CD4-positive, alpha-beta T cell treated with Interleukin-15 for 4 hours (primary cell): ENCODE measurements around the gene TEAD3.

Experiments
- DNase-seq: peaks from one replicate; pipeline ENCODE4 v3.0.0-alpha.2; 2020; ENCODE audit warnings: low spot score

The TEAD3 gene

DNA sequence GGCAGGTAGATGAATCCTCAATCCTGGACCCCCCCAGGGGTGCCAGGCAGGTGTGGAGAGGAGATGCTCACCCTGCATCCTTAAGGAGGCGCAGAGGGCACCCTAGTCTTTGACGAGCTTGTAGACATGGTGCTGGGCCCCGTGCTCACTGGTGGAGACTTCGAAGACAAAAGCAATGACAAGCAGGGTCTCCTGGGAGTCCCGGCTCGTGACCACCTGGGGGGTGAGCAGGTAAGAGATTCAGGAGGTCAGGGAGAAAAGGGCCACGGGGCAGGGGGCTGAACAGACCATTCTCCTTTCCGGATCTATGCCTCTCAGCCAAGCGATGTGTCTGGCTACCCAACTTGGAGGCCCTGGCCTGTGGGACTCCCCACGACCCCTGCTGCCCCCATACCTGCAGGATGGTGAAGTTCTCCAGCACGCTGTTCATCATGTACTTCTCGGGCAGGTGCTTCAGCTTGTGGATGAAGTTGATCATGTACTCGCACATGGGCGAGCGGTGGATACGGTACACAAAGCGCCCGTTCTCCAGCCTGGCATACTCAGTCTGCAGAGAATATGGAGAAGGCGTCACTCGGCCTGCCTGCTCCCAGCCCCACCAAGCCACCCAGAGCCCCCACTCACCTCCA lies 21.8 kb downstream of the TEAD3 start:
- no peak for DNase-seq

DNA sequence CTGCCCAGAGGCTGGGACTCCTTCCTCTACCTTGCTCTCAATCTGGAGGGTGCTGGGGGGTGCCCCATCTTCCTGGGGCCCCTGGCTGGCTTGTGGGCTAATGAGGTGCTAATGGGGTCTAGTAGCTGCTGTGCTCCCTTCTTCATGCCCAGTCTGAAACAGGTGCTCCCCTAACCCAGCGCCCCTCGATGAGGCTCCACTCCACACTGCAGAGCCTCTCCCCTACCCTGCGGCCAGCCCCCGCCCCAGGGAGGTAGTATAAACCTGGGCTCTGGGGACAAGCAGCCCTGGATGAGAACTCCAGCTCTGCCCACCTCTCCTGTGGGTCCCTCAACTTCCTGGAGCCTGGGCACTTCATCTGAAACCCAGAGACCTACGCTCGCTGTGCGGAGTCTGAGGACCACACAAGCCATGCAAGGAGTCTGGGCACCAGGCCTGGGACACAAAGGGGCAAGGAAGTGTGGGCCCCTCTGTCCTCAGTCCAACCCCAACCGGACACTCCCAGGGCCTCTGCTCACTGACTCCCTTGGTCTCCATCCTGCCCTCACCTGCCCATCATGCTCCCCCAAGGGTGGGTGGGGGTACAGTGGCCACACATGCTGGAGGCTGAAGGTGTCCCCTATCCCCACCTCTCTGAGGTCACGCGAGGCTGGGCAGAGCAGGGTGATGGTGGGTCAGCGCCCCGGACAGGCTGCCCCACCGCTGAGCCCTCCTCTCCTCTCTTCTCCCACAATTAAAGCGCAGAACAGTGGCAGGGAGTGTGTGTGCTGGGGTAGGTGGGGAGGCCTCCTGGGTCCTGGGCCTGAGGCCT lies 22.5 kb downstream of the TEAD3 start:
- DNase-seq = no peak

DNA sequence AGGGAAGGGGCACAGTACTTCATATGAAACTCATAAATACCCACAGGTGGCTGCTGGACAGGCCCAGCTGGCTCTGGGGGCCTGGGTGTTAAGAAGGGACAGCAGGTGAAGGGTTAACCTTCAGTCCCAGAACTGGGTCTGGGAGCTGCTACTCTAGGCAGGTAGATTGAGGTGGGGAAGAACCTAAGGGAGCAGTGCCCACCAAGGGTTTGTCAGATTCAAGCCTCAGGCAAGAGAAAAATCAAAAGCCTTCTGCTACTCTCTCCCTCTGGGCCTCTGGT lies 23.1 kb downstream of the TEAD3 start:
- no peak for DNase-seq

DNA sequence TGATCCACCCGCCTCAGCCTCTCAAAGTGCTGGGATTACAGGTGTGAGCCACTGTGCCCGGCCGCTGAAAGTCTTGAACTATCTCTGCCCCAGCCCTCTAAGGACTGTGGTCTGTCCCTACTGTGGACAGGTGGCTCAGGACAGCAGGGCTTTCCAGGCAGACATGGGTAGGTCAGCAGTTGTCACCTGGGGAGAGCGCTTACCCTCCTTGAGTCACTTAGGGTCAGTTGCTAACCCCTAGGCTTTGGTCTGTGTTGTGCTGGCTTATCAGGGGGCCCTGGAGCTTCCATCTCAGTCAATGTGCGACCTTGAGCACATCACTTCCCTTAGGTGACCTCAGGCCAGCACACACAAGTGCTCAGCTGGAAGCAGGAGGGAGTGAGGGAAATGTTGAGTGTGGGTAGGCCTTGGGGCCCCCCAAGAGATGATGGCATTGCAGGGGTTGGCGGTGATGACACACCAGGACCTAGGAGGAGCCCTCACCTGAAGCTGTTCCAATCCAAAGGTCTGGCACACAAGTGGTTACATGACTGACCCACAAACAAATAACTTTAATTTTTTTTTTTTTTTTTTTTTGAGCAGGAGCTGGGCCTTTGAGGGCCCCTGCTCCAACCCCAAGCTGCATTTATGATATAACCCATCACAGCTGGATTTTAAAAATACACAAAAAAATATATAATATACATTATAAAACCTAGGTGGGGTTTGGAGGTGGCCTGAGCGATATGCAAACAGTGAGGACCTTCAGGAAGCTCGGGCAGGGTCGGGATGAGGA lies 23.6 kb downstream of the TEAD3 start:
- no peak for DNase-seq

DNA sequence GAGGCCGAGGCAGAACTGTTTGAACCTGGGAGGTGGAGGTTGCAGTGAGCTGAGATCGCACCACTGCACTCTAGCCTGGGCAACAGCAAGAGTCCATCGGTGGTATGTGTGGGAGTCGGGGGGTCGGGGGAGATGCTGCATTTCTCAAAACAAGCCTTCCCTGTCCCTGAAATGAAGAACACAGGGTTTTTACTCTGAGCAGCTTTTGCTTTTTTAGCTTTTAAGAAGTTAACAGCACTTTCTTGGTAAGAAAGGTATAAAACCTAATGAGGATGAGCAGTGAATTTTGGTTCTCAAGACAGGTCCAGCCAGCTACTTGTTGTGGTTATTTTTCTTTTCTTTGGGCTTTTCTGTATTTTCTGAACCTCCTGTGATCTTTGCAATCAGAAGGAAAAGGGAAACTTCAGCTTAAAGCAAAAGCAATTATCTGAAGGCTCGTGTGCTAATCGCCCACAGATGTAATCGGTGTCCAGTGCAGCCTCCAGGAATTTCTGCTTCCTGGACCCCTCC lies 25.0 kb downstream of the TEAD3 start:
- DNase-seq = no peak

DNA sequence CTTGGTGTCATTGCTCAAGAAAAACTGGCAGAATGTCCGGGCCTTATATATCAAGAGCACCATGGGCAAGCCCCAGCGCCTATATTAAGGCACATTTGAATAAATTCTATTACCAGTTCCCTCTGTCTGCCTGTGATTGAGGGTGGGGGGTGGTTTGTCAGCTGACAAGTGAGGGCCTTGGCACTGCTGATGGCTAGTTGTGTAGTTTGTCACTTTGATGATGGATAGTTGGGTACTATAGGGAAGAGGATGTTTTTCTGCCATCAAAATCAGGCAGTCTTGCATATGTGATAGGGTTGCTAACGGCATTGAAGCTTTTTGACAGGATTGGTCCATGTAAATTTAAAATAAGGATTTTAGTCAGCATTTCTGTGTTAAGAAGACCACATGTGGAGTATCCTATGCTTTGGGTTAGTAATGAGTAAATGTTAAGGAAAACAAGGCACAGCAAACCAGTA lies 26.2 kb downstream of the TEAD3 start:
- no peak for DNase-seq

DNA sequence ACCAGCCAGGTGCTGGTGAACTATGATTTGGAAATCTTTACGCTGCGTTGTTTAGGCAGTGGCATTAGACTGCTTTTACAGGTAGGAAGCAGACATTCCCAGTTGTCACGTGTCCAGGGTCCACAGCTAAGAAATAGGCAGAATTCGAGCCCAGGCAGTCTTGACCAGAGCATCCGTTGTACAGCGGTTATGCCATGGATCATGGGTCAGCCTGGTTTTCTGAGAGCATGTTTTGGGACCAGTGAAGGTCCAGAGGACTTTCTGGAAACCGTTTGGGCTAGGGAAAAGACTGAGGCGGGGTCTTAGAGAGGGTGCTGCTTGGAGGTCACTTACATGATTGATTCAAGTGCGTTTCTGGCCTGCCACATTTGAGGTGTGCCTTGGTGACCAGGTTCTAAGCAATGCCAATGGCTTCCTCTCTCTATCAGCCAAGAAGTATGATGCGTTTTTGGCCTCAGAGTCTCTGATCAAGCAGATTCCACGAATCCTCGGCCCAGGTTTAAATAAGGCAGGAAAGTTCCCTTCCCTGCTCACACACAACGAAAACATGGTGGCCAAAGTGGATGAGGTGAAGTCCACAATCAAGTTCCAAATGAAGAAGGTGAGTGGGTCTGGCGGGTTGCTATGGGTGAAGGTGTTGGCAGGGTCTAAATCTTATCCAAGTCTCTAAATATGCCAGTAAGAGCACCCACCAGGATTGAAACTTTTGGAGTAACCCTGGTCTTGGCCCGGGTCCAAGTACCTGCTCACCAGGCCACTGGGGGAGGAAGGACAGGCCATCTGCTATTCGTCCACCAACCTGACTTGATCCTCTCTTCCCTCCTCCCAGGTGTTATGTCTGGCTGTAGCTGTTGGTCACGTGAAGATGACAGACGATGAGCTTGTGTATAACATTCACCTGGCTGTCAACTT lies 26.9 kb downstream of the TEAD3 start:
- no peak for DNase-seq

DNA sequence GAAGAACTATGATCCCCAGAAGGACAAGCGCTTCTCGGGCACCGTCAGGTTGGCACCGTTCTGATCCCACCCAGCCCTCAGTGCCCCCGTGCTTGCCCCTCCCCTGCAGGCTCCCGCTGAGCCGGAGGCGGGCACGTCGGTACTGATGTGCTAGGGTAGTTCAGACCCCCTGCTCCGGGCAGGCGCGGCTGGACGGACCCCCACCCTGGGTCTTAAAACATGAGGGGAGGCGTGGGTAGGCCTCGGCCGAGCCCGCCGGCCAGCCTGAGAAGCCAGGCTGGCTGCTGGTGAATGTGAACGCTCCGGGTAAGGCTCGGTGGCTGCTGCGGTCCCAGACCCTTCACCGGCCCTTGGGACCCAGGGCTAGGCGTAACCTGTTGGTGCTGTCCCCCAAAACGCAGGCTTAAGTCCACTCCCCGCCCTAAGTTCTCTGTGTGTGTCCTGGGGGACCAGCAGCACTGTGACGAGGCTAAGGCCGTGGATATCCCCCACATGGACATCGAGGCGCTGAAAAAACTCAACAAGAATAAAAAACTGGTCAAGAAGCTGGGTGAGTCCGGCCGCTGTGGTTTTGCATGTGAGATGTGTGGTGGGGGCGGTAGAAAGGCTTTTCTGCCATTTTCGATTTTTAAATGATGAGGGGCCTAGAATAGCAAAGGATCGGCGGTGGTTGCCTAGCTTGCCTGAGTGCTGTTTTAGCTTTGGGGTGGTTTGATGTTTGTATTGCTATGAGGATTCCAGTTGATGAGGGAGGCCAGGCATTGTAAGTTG lies 27.7 kb downstream of the TEAD3 start:
- DNase-seq = no peak

DNA sequence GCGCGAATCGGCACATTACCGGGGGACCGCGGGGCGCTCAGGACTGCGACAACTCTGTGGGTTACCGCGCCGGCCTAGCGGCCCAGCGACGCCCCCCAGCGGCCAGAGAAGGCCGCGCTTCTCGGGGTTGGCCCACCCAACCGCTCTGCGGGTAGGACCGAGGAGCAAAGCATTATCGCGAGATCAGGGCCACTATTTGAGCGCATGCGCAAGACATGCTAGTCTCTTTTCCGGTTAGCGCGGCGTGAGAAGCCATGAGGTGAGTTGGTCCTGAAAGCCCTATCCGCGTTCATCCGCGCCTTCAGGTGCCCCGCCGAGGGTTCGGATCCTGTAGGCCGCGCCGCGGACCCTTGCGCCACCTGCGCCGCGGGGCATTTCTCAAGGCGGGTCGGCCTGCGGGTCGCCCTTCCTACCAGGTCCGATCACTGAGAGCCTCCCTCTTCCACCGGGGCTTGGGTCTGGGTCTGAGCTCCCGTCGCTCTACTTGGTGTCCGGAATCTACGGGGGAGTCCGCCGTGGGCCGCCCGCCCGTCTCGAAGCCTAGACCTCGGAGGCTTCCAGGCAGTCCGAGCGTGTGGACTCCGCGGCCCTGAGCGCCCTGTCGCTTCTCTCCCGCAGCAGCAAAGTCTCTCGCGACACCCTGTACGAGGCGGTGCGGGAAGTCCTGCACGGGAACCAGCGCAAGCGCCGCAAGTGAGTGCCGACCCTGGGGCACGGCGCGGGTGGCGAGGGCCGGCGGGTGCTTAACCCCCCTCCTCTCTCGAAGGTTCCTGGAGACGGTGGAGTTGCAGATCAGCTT lies 28.5 kb downstream of the TEAD3 start, which contains the start of gene RPL10A:
Gene RPL10A, plus strand, starts transcription at position 221 of the 799 bp plus-strand sequence. Its CDS starts 34 bp downstream, at position 255.
- DNase-seq = peak; percentile 98

DNA sequence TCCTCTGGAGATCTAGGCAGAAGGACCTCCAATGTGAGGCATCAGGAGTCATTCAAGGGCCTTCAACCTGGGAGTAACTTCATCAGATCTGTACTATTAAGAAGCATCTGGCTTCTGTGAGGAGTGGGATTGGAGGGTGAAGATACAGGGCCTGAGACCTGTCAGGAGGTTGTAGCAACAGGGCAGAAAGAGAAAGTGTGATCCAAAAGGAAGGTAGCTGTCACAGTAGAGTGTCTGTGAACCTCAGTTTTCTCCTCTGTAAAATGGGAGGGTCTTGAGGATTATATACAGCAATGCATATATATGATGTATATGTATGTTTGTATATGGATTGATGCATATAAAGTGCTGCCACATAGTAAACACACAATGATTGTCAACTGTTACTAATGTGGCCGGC lies 31.2 kb downstream of the TEAD3 start:
- no peak for DNase-seq

DNA sequence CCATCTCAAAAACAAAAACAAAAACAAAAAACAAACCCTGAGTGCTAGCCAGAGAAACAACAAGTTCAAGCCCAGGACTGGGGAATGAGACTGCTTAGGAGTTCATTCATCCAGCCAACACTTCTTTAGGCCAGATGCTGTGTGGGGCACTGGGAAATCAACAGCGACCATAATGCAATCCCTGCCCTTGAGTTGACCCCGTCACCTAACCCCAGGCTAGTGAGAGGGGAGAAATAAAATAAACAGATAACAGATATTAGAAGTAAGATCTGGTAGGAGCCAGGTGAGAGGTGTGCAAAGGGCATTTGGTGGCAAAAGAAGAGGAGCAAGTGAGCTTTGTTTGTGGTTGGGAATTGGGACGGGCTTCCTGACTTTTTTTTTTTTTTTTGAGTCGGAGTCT lies 33.6 kb downstream of the TEAD3 start:
- no peak for DNase-seq

DNA sequence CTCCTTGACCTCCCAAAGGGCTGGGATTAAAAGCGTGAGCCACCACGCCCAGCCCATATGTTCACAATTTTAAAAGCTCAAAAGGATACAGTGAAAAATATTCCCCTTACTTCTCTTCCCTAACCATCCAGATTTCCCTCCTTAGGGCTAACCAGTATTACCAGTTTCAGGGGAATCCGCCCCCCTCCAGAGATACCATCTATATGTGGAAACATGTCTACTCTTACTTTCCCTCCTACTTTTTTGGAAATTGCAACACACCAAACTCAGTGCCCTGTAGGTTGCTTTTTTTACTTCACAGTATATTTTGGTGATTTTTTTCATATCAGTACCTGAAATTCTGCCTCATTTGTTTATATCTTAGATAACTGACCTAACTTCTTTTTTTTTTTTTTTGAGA lies 35.6 kb downstream of the TEAD3 start:
- no peak for DNase-seq

DNA sequence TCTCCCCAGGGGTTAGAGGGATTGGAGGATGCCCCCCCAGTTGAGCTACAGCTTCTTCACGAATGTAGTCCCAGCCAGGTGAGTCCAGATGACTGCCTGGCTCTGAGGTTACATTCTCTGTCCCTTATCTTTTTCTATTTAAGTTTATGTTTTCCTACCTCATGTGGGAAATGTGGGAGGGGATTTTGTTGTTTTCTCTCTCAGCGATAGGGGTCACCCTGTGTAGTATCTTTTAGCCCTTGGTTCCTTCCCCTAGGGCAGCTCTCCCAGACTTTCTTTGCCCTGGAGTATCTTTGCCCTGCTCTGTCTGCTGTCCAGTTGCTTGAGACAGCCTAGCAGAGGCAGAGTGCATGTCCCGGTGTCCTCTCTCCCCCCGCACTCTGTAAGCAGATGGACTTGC lies 39.0 kb downstream of the TEAD3 start:
- no peak for DNase-seq

DNA sequence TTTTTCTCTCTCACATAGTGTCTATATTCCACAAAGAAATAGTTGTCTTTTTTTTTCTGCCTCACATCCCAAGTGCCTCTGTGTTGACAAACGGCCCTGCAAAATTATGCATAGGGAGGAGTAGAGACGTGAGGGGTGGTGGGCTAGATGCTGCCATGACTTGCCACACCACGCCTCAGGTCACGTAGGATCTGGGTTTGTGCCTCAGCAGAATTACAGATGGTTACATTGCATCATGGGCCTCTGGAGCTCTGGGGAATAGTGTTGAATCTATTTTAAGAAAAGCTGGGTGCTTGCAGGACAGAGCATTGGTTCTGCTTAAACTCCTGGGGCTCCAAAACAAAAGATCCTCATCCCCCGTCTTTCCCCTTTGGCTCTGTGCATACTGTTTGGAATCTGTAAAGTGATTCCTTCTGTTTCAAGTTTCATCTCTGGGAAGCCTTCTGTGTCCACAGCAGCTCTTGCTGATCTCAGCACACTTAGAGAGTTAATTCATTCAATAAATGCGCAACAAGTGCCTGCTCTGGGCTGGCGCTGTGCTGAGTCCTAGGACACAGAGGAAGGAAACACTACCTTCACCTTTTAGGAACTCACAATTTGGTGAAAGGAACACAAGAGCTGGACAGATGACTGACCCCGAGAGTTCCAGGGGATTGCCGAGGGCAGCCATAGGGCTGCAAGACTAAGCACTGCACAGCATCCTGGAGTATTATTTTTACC lies 42.3 kb downstream of the TEAD3 start:
- DNase-seq = no peak

DNA sequence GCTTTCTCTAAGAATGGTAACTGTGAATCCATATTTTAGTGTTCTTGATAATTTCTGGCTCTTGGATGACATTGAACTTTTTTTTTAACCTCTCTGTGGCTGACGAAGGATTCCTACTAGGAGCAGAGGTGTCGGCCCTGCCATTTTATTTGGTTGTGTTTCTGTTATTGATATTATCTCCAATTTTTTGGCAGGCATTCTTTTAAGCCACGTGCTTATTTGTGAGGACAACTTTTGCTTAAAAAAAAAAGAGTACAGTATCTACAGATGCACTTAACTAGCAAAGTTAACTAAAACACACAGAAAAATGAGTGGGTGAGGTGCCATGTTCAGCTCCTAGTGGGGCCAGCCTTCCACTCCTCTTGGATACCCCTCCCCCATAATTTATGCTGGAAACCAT lies 43.6 kb downstream of the TEAD3 start:
- no peak for DNase-seq

DNA sequence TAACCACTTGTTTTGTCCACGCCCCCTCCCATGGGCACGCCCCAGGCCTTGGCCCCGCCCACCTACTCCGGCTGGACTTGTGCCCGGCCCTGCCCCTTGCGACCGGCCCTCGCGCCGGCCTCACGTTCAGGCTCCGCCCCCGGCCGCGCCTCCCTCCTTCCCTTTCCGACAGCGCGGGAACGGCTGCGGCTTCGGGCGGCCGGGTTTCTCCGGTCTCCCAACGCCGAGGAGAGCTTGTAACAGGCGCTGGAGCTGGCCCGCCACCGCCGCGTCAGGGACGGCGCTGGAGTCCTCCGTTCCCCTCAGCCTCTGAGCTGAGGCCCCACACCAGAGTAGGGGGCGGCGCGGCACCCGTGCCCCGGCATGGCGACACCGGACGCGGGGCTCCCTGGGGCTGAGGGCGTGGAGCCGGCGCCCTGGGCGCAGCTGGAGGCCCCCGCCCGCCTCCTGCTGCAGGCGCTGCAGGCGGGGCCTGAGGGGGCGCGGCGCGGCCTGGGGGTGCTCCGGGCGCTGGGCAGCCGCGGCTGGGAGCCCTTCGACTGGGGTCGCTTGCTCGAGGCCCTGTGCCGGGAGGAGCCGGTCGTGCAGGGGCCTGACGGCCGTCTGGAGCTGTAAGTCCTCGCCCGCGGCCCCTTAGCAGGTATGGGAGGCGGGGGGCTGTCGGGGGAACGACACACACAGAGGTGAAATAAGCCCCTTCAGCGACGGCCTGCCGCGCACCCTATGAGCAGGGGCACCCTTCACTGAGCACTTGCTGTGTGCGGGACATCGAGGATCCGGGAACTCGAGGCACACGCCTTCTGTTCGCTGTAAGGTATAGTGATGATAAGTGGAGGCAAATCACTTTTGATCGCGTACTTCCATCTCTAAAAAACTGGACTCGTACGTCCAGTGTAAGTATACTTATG lies 44.4 kb downstream of the TEAD3 start, which contains the start of gene FANCE:
Gene FANCE, plus strand, starts transcription at position 156 of the 908 bp plus-strand sequence. Its CDS starts 208 bp downstream, at position 364.
- peak; percentile 92 for DNase-seq

DNA sequence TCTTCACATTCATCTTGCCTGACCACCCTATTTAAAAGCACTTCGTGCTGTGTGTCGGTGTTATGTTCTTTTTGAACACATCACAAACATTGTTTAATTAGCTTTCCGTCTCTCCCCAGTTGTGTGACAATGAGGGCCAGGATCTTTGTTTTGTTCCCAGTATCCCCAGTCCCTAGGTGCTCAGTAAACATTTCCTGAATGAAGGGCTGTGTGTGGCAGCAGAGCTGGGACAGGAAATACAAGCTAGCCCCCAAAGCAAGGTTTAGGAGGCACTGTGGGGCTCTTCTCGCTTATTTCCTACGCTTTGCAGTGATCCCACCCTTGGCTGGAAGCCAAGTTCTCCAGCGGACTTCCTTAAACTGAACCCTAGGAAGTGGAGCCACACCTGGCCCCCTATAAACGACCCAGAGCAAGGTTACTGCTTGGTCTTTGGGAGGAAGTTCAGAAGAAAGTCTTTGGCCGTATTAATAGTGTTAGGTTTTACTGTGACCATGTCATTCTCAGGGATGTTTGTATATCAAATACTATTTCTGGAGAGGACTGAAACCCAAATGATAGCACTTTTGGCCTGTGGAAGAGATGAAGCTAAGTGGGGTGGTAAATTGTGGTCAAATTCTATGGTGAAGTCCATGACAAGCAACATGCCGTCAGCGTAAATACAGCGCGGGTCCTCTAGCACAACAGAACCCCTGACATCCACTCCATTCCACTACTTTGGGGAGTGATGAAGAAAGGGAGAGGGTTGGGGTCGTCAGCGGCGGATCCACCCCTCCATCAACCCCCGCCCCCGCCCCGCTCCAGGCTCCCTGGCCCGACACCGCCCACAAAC lies 45.3 kb downstream of the TEAD3 start:
- no peak for DNase-seq
